HG02938 (cell line): ENCODE measurements around the gene ATP13A2.

Experiments used
- ATAC-seq: cut with Tn5 transposase; IDR thresholded peaks from one replicate; pipeline ENCODE4 v1.9.1; 2021; ENCODE audit warnings: mild to moderate bottlenecking, moderate library complexity; ENCODE audit not compliant: unreplicated experiment

The ATP13A2 gene

GRCh38 chr1:17030206-17030605, 18.5 kb upstream of the ATP13A2 start:
- ATAC-seq = no peak

GRCh38 chr1:17028662-17029188, 17.0 kb upstream of the ATP13A2 start:
- no peak for ATAC-seq

GRCh38 chr1:17027900-17028299, 16.2 kb upstream of the ATP13A2 start:
- no peak for ATAC-seq

GRCh38 chr1:17027403-17027802, 15.7 kb upstream of the ATP13A2 start:
- no peak for ATAC-seq

GRCh38 chr1:17024721-17025120, 13.0 kb upstream of the ATP13A2 start:
- no peak for ATAC-seq

GRCh38 chr1:17023573-17023972, 11.8 kb upstream of the ATP13A2 start:
- no peak for ATAC-seq

- no peak for ATAC-seq
These were observed 11.4 kb upstream of the ATP13A2 start for GRCh38 chr1:17023102-17023501.

- ATAC-seq = no peak
These were observed 10.2 kb upstream of the ATP13A2 start for GRCh38 chr1:17021896-17022295.

- ATAC-seq = no peak
These were observed 8.8 kb upstream of the ATP13A2 start for GRCh38 chr1:17020502-17020901.

- ATAC-seq = no peak
These were observed 7.1 kb upstream of the ATP13A2 start for GRCh38 chr1:17018849-17019248.

- ATAC-seq = no peak
These were observed 5.7 kb upstream of the ATP13A2 start for GRCh38 chr1:17017435-17017834.

GRCh38 chr1:17016317-17016661, 4.6 kb upstream of the ATP13A2 start:
- ATAC-seq = no peak

- no peak for ATAC-seq
These were observed 3.2 kb upstream of the ATP13A2 start for GRCh38 chr1:17014671-17015567.

GRCh38 chr1:17013491-17014320, 2.0 kb upstream of the ATP13A2 start:
- ATAC-seq = no peak

- ATAC-seq = no peak
These were observed 1.2 kb upstream of the ATP13A2 start for GRCh38 chr1:17012775-17013490.

- ATAC-seq = no peak
These were observed 663 bp downstream of the ATP13A2 start for GRCh38 chr1:17011092-17011438.

GRCh38 chr1:17009706-17010105, 2.0 kb downstream of the ATP13A2 start:
- no peak for ATAC-seq

GRCh38 chr1:17008208-17008855, 3.4 kb downstream of the ATP13A2 start:
- no peak for ATAC-seq

- no peak for ATAC-seq
These were observed 4.6 kb downstream of the ATP13A2 start for GRCh38 chr1:17007121-17007520.

- ATAC-seq = no peak
These were observed 6.4 kb downstream of the ATP13A2 start for GRCh38 chr1:17005365-17005740.
